Measurements from ENCODE around the gene SCN2B. TPM values are rescaled to one million over a fixed set of nuclear protein-coding genes. Genes with fewer than 3 reads are reported as not detected.

Gene SCN2B
- total RNA-seq, 3 donors from 2014 or later (not counting 1 experiment from before 2014, with no cell fraction given) = not detected

- Histone ChIP-seq H3K9me3 (ENCODE audit: control insufficient read depth, insufficient read depth, low read length) (no peaks in the 10 kb centered on the region), H3K36me3 (ENCODE audit: control insufficient read depth, insufficient read depth, low read length) (peaks cover 4% of the 10 kb centered on the region), H3K27ac (ENCODE audit: low read length) (no peak overlapping the region), H3K27me3 (ENCODE audit: control insufficient read depth, insufficient read depth, low read length) (no peaks in the 10 kb centered on the region), H3K4me3 (ENCODE audit: low read length) (no peak overlapping the region), H3K4me1 (ENCODE audit: control insufficient read depth, insufficient read depth, low read length) (peaks cover 33% of the 10 kb centered on the region)
- Mint-ChIP-seq H3K4me1 (peaks cover 18 to 26% of the 10 kb centered on the region in 2 donors), H3K27ac (peak overlapping the region; percentile 5 to 74), H3K9me3 (no peaks in the 10 kb centered on the region), H3K36me3 (no peaks in the 10 kb centered on the region), H3K27me3 (ENCODE audit: low read depth in 2 of 2) (peaks cover 2 to 5% of the 10 kb centered on the region in 2 donors), H3K4me3 (peak overlapping the region; percentile 37)
- peak in 1 of 2 donors; percentile 26 for DNase-seq
- TF ChIP-seq CTCF (IDR thresholded peaks at IDR 0.05) = no peak
- 21% methylated on average over 1 of the region's 1 CpG for WGBS (ENCODE audit: insufficient coverage)
- ATAC-seq = peak in 1 of 3 donors; percentile 20
- intact Hi-C loops (cut with micrococcal nuclease) = no loop called here
These were observed 30.1 kb upstream of the SCN2B start for GRCh38 chr11:118206391-118207031.

DNA sequence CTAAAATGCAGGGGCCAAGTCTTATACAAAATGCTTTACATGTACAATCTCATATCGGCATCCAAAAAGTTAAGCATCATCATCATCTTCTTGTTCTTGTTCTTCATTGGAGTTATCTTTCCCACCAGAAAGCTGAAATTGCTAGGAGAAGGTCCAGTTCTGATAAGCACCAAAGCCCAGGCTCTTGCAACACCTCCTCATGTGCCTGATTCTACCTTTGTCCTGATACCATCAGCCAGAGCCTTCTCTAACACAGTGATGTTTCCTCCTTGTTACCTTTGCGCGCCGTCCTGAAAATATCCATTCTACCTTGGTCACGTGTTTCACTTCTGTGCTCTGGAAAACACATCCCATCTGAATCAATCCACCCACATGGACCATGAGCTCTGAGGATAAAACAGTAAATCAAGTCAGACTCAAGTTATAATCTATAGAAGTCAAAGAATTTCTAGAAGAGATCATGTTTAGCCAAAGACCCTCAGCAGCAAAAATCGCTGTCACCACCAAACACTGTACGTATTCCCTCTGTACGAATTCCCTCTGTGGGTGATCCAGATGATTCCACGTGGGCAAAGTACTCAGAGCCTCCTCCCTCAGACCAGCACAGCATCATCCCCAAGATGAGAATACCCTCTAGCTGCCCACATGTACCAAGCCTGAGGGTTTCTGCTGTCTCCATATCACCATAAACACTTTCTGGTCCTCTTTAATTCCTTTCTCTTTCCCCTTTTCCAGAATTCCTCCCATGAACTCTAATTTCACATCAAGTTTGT, 29.4 kb upstream of the SCN2B start:
- peak overlapping the region; percentile 5 to 74 for H3K27ac Mint-ChIP-seq

DNA sequence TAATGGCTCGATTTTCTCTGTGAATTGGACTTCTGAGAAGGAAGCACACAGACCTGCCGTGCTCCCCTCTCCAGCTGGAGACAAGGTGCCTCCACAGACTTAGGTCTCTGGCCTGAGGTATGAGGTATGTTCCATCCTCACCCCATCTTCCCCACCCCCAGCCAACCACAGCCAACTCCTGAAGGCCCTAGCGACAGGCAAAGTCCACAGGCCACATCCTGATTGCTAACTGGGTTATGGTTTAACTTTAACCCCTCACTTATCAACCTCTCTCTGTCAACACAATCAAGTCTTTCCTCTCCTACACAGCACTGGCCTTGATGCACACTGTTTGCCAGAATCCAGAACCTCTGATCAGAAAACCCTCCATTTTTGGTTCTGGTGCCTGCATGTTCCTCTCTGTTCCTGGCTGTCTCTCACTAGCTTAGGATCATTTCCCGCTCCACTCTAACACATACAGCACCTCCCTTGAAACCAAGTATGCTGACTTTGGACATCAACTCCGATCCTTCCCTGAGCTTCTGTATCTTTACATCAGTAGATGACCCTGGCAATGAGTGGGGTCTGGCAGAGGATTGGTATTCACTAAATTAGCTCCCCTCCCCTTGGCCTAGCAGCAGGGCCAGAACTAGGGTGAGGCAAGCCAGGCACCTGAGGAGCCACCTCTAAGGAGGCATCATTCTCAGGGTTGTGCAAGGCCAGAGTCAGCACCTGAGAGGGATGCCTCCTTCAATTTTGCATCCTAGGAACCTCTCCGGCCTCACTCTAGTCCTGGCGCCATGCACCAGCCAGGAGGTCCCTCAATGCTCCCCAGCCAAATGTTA, 26.4 kb upstream of the SCN2B start:
- Histone ChIP-seq H3K27me3 (ENCODE audit: control insufficient read depth, insufficient read depth, low read length) (no peaks in the 10 kb centered on the region), H3K27ac (ENCODE audit: low read length) (peak overlapping the region; percentile 37), H3K4me3 (ENCODE audit: low read length) (no peak overlapping the region), H3K36me3 (ENCODE audit: control insufficient read depth, insufficient read depth, low read length) (no peaks in the 10 kb centered on the region), H3K4me1 (ENCODE audit: control insufficient read depth, insufficient read depth, low read length) (peaks cover 48% of the 10 kb centered on the region), H3K9me3 (ENCODE audit: control insufficient read depth, insufficient read depth, low read length) (no peaks in the 10 kb centered on the region)
- H3K9me3 Mint-ChIP-seq = no peaks in the 10 kb centered on the region
- intact Hi-C loops (cut with micrococcal nuclease) = loop anchor here (1.0 to 5.0 kb wide), 2 partner anchors 39 to 150 kb away; no protein-coding TSS in a partner anchor
- no peak overlapping the region for H3K4me3 Mint-ChIP-seq
- H3K36me3 Mint-ChIP-seq = no peaks in the 10 kb centered on the region
- WGBS (ENCODE audit: insufficient coverage) = 65% methylated on average over 7 of the region's 7 CpGs
- ATAC-seq (peak; percentile 58 to 72 (median 64)), DNase-seq (peak; percentile 33 to 70)
- peaks cover 23 to 32% of the 10 kb centered on the region in 2 donors for H3K4me1 Mint-ChIP-seq
- TF ChIP-seq CTCF (IDR thresholded peaks at IDR 0.05) = no peak
- no peaks in the 10 kb centered on the region for H3K27me3 Mint-ChIP-seq (ENCODE audit: low read depth in 2 of 2)
- H3K27ac Mint-ChIP-seq = no peak overlapping the region

More for the DNA sequence above, 29.4 kb upstream of the SCN2B start:
- H3K36me3 Mint-ChIP-seq = no peaks in the 10 kb centered on the region
- DNase-seq (no peak), ATAC-seq (no peak)
- no peak for TF ChIP-seq CTCF (IDR thresholded peaks at IDR 0.05)
- peak overlapping the region; percentile 29 for H3K4me3 Mint-ChIP-seq
- H3K4me1 ChIP-seq (ENCODE audit: control insufficient read depth, insufficient read depth, low read length) = peaks cover 37% of the 10 kb centered on the region
- 97% methylated on average over 9 of the region's 9 CpGs for WGBS (ENCODE audit: insufficient coverage)
- no peaks in the 10 kb centered on the region for H3K9me3 Mint-ChIP-seq
- H3K36me3 ChIP-seq (ENCODE audit: control insufficient read depth, insufficient read depth, low read length) = peaks cover 4% of the 10 kb centered on the region
- peaks cover 0 to 2% of the 10 kb centered on the region in 2 donors for H3K27me3 Mint-ChIP-seq (ENCODE audit: low read depth in 2 of 2)
- H3K4me1 Mint-ChIP-seq = peaks cover 18 to 26% of the 10 kb centered on the region in 2 donors
- intact Hi-C loops (cut with micrococcal nuclease) = no loop called here
- H3K9me3 ChIP-seq (ENCODE audit: control insufficient read depth, insufficient read depth, low read length) = no peaks in the 10 kb centered on the region
- H3K27ac ChIP-seq (ENCODE audit: low read length) = no peak overlapping the region
- no peaks in the 10 kb centered on the region for H3K27me3 ChIP-seq (ENCODE audit: control insufficient read depth, insufficient read depth, low read length)
- no peak overlapping the region for H3K4me3 ChIP-seq (ENCODE audit: low read length)

Data from natural killer cell (primary cell).